ENCODE measurements around the gene SKIC8. TPM values are rescaled to one million over a fixed set of nuclear protein-coding genes. Genes with fewer than 3 reads are reported as not detected.
A peak's percentile ranks its signal among the peaks of the same experiment; 100 is the strongest.

Gene SKIC8
- total RNA-seq (100 to 1,000 TPM in 1 of 9 donors, 10 to 100 TPM in 8; 45.9 to 137 (median 62.0) TPM), polyA plus RNA-seq (100 to 1,000 TPM in 1 of 3 donors, 10 to 100 TPM in 2; 51.3 to 111 (median 66.2) TPM)
- long read RNA-seq, donor 1, transcript WDR61-201 (11 exons, 1,387 nt) = major isoform, 71 of 106 reads
- long read RNA-seq, donor 1, transcript WDR61-210 (1 exons, 3,629 nt) = minor isoform, 13 of 106 reads
- long read RNA-seq, donor 1, partial matches to known transcripts = 16 of 106 reads
- long read RNA-seq, donor 1, other reads (novel, unspliced or antisense) = 0 of 106 reads
- long read RNA-seq, donor 2, transcript WDR61-201 (11 exons, 1,387 nt) = major isoform, 31 of 49 reads
- long read RNA-seq, donor 2, transcript WDR61-210 (1 exons, 3,629 nt) = minor isoform, 8 of 49 reads
- long read RNA-seq, donor 2, partial matches to known transcripts = 5 of 49 reads
- long read RNA-seq, donor 2, other reads (novel, unspliced or antisense) = 0 of 49 reads
- long read RNA-seq, donor 3, transcript WDR61-201 (11 exons, 1,387 nt) = major isoform, 40 of 58 reads
- long read RNA-seq, donor 3, transcript WDR61-210 (1 exons, 3,629 nt) = minor isoform, 10 of 58 reads
- long read RNA-seq, donor 3, partial matches to known transcripts = 6 of 58 reads
- long read RNA-seq, donor 3, other reads (novel, unspliced or antisense) = 0 of 58 reads
- long read RNA-seq, donor 4, transcript WDR61-201 (11 exons, 1,387 nt) = major isoform, 55 of 70 reads
- long read RNA-seq, donor 4, partial matches to known transcripts = 5 of 70 reads
- long read RNA-seq, donor 4, other reads (novel, unspliced or antisense) = 9 of 70 reads
- long read RNA-seq, donor 5, transcript WDR61-201 (11 exons, 1,387 nt) = major isoform, 64 of 76 reads
- long read RNA-seq, donor 5, partial matches to known transcripts = 0 of 76 reads
- long read RNA-seq, donor 5, other reads (novel, unspliced or antisense) = 10 of 76 reads
- long read RNA-seq, donor 6, transcript WDR61-201 (11 exons, 1,387 nt) = major isoform, 39 of 47 reads
- long read RNA-seq, donor 6, partial matches to known transcripts = 5 of 47 reads
- long read RNA-seq, donor 6, other reads (novel, unspliced or antisense) = 3 of 47 reads
- long read RNA-seq, donor 7, transcript WDR61-201 (11 exons, 1,387 nt) = major isoform, 12 of 31 reads
- long read RNA-seq, donor 7, transcript WDR61-210 (1 exons, 3,629 nt) = minor isoform, 10 of 31 reads
- long read RNA-seq, donor 7, partial matches to known transcripts = 6 of 31 reads
- long read RNA-seq, donor 7, other reads (novel, unspliced or antisense) = 0 of 31 reads
- long read RNA-seq, donor 8, transcript WDR61-210 (1 exons, 3,629 nt) = minor isoform, 9 of 86 reads
- long read RNA-seq, donor 8, transcript WDR61-208 (5 exons, 948 nt) = minor isoform, 5 of 86 reads
- long read RNA-seq, donor 8, transcript WDR61-201 (11 exons, 1,387 nt) = major isoform, 52 of 86 reads
- long read RNA-seq, donor 8, partial matches to known transcripts = 10 of 86 reads
- long read RNA-seq, donor 8, other reads (novel, unspliced or antisense) = 8 of 86 reads
- long read RNA-seq, donor 9, transcript WDR61-210 (1 exons, 3,629 nt) = minor isoform, 15 of 70 reads
- long read RNA-seq, donor 9, transcript WDR61-201 (11 exons, 1,387 nt) = major isoform, 45 of 70 reads
- long read RNA-seq, donor 9, partial matches to known transcripts = 7 of 70 reads
- long read RNA-seq, donor 9, other reads (novel, unspliced or antisense) = 0 of 70 reads
- long read RNA-seq, donor 10, transcript WDR61-210 (1 exons, 3,629 nt) = minor isoform, 6 of 23 reads
- long read RNA-seq, donor 10, transcript WDR61-201 (11 exons, 1,387 nt) = major isoform, 15 of 23 reads
- long read RNA-seq, donor 10, partial matches to known transcripts = 0 of 23 reads
- long read RNA-seq, donor 10, other reads (novel, unspliced or antisense) = 0 of 23 reads

DNA sequence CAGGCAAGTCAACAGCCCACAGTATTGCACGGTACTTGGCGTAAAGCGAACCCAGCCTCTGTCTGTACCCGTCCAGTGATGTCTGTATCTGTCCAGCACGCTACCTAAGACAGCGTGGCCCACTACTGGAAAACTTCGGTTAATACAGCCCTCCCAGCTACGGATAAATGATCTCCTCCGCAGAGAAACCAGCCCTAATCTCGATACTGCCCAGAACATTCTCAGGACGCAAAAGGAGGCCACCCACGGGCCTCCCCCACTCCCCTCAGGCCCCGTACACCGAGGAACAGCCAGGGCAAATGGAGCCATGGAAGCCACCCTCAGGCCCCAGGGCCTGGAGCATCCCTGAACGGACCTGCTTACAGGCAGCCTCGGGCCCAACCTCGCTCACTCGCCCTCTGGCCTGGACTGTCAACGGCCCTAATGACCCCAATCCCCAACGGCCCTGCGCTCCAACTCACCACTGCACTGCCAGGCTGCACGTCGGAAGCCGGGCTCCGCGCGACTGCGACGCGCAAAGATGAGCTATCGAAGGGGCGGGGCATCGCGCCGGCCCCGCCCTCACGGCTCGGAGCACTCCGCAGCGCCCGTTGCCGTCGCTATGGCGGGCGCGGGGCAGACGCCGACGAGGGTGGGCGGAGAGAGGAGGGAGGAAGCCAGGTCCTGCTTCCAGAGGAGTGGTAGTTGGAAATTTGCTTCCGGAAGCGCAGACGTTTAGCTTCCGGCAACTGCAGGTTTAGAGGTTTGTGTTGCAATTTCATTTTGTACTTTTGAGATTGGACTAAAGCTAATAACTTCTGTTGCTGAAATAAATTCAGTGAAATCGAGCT lies at the start of gene SKIC8:
TSS of gene SKIC8 (minus strand) at position 509 of the 830 bp plus-strand sequence. CDS start 3,923 bp downstream, outside the sequence.
- peak; percentile 90 to 96 (median 94) for DNase-seq
- 0 to 3% (median 1%) methylated on average over 10 to 55 of the region's 55 CpGs for WGBS, 4 donors
- TF ChIP-seq, protein P1, sequence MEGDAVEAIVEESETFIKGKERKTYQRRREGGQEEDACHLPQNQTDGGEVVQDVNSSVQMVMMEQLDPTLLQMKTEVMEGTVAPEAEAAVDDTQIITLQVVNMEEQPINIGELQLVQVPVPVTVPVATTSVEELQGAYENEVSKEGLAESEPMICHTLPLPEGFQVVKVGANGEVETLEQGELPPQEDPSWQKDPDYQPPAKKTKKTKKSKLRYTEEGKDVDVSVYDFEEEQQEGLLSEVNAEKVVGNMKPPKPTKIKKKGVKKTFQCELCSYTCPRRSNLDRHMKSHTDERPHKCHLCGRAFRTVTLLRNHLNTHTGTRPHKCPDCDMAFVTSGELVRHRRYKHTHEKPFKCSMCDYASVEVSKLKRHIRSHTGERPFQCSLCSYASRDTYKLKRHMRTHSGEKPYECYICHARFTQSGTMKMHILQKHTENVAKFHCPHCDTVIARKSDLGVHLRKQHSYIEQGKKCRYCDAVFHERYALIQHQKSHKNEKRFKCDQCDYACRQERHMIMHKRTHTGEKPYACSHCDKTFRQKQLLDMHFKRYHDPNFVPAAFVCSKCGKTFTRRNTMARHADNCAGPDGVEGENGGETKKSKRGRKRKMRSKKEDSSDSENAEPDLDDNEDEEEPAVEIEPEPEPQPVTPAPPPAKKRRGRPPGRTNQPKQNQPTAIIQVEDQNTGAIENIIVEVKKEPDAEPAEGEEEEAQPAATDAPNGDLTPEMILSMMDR (IDR thresholded peaks at IDR 0.05) = no peak
- TF ChIP-seq POLR2A (IDR thresholded peaks at IDR 0.05) = peak; percentile 74 to 81
- peak within 1 kb of the TSS; percentile 35 to 95 (median 82) for H3K4me3 ChIP-seq
- H3K27me3 ChIP-seq = no peaks in the 10 kb centered on the region
- peaks cover 0 to 19% of the 10 kb centered on the region in 2 donors for H3K4me1 ChIP-seq (replicated peaks in 1 of 2)
- H3K36me3 ChIP-seq (replicated peaks in 1 of 2) = peaks cover 0 to 5% of the 10 kb centered on the region in 2 donors
- no peaks in the 10 kb centered on the region for H3K9me3 ChIP-seq (replicated peaks in 1 of 3)
- intact Hi-C loops (cut with DNase I) = no loop called here
- peak within 1 kb of the TSS; percentile 19 to 88 (median 76) for H3K27ac ChIP-seq

DNA sequence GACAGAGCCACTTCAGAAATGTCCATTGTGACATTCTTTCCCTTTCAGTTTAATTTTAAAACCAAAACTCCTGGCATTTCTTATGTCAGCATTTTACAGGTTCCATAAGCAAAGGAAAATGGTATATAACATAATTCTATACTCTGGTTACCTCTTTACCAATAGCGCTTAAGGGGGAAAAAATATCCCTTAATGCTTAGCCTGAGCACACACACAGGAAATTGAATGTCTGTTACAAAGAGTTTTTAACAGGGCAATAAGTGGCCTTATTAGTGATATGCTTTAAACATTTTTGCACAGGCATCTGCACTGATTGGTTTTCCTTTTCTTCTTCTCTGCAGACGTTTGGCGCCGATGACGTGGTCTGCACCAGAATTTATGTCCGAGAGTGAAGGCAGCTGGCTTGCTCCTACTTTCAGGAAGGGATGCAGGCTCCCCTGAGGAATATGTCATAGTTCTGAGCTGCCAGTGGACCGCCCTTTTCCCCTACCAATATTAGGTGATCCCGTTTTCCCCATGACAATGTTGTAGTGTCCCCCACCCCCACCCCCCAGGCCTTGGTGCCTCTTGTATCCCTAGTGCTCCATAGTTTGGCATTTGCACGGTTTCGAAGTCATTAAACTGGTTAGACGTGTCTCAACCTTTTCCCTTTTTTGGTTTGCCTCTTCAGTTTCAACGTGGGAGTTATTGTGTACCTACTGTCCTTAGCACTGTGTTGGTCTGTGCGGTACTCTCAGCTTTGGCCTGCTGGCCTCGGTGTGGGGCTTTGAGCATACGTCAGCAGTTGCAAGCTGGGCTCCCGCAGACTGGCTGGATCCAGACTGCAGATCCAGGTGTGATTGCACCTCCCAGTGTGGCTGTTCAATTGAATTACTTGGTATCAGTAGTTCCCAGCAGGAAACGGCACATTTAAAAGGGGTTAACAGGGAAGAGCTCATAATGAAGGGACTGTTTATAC lies 48.5 kb upstream of the SKIC8 start:
- DNase-seq = peak in 1 of 7 donors; percentile 73
- Histone ChIP-seq H3K27me3 (no peaks in the 10 kb centered on the region), H3K27ac (no peak overlapping the region), H3K4me1 (replicated peaks in 1 of 2) (no peaks in the 10 kb centered on the region), H3K4me3 (no peak overlapping the region), H3K9me3 (replicated peaks in 1 of 3) (no peaks in the 10 kb centered on the region), H3K36me3 (replicated peaks in 1 of 2) (no peaks in the 10 kb centered on the region)
- TF ChIP-seq POLR2A (IDR thresholded peaks at IDR 0.05) = no peak
- TF ChIP-seq, protein P1 (IDR thresholded peaks at IDR 0.05) = no peak
- intact Hi-C loops (cut with DNase I) = no loop called here
- 64 to 70% (median 67%) methylated on average over 17 of the region's 17 CpGs for WGBS, 4 donors

All from adrenal gland (tissue), 19 donors.